HepG2 (cell line): Measurements from ENCODE around the gene RFTN1. TPM values are rescaled to one million over a fixed set of nuclear protein-coding genes. Genes with fewer than 3 reads are reported as not detected.

Experiments
- ATAC-seq: fragments of 200-7000 bp; cut with Tn5 transposase; 3 replicates; pipeline ENCODE4 v1.9.1; 2020; ENCODE audit warnings: mild to moderate bottlenecking, moderate library complexity
- BruUV-seq: library from RNA; stranded (reverse); fragments of 400-500 nt; replicated peaks from 2 replicates; lab custom pipeline; 2021; lab: Mats Ljungman, UMichigan
- CTCF ChIA-PET: fragments of 300-600 bp; formaldehyde crosslinking; extraction: SDS; loops from one replicate; lab custom pipeline; 2021; ENCODE audit warnings: low total read pairs, inconsistent platforms, low intra/inter-chr PET ratio; lab: Yijun Ruan, JAX
- POLR2A ChIA-PET: fragments of 350-600 bp; sonication (Branson Sonifier 250); formaldehyde crosslinking; loops from one replicate; lab custom pipeline; 2020; ENCODE audit warnings: antibody characterized with exemption, inconsistent platforms; lab: Yijun Ruan, JAX
- DNase-seq: peaks from one replicate; pipeline ENCODE4 v3.0.0-alpha.2; 2015; ENCODE audit warnings: low spot score
- FAIRE-seq: peaks from 3 replicates; lab custom pipeline; 2011; peaks lifted over from hg19 to GRCh38; lab: Jason Lieb, UNC
- H2AFZ ChIP-seq: one replicate; pipeline ENCODE4 v1.6.1; 2011; ENCODE audit warnings: low read length, inconsistent platforms
- H3K27ac ChIP-seq: fragments of 300-600 bp; 3 replicates; pipeline ENCODE4 v1.8.0; 2011; ENCODE audit warnings: mixed run types, mild to moderate bottlenecking, mixed read lengths, low read length, inconsistent platforms; ENCODE audit not compliant: insufficient read depth; ENCODE audit errors: extremely low read length
- H3K27me3 ChIP-seq, 2 experiments: fragments of 200-600 bp in 1 of 2; 2 replicates in 1 of 2; 3 replicates in 1 of 2; pipeline versions ENCODE4 v1.6.0 to v1.8.0; 2011; ENCODE audit warnings: low read length in 2 of 2, mild to moderate bottlenecking in 2 of 2, moderate library complexity in 2 of 2, inconsistent platforms in 1 of 2; ENCODE audit not compliant: insufficient read depth in 2 of 2, control insufficient read depth in 1 of 2
- H3K36me3 ChIP-seq, 2 experiments: fragments of 200-600 bp in 1 of 2; replicated peaks in 1 of 2; 2 replicates in 1 of 2; 3 replicates in 1 of 2; pipeline versions ENCODE4 v1.5.1 to v1.8.0; 2011; ENCODE audit warnings: low read length in 2 of 2, inconsistent platforms in 1 of 2; ENCODE audit not compliant: insufficient read depth in 2 of 2, control insufficient read depth in 1 of 2
- H3K4me1 ChIP-seq: 2 replicates; pipeline ENCODE4 v1.5.1; 2012; ENCODE audit warnings: low read length, inconsistent platforms; ENCODE audit not compliant: insufficient read depth
- H3K4me2 ChIP-seq: 2 replicates; pipeline ENCODE4 v1.6.0; 2011; ENCODE audit warnings: low read depth, low read length, inconsistent platforms
- H3K4me3 ChIP-seq, 3 experiments: fragments of 200-600 bp in 1 of 3; sonication (generic), shearing (Covaris generic) in 1 of 3; replicated peaks in 1 of 3; 2 replicates each; pipeline ENCODE4 v1.5.1; 2011 to 2016; ENCODE audit warnings: low read length in 3 of 3, inconsistent platforms in 2 of 3, low read depth in 2 of 3, mild to moderate bottlenecking in 2 of 3, control low read depth in 1 of 3, mixed read lengths in 1 of 3; ENCODE audit not compliant: insufficient read depth in 1 of 3
- H3K79me2 ChIP-seq: one replicate; pipeline ENCODE4 v1.6.1; 2011; ENCODE audit warnings: low read length, inconsistent platforms; ENCODE audit not compliant: insufficient read depth
- H3K9ac ChIP-seq: 2 replicates; pipeline ENCODE4 v1.6.0; 2011; ENCODE audit warnings: mild to moderate bottlenecking, low read depth, low read length, inconsistent platforms; ENCODE audit not compliant: insufficient read depth
- H3K9me3 ChIP-seq: 2 replicates; pipeline ENCODE4 v1.5.1; 2012; ENCODE audit warnings: mild to moderate bottlenecking, low read length
- H4K20me1 ChIP-seq: 2 replicates; pipeline ENCODE4 v1.6.0; 2011; ENCODE audit warnings: inconsistent platforms, mild to moderate bottlenecking, low read length, moderate library complexity; ENCODE audit not compliant: insufficient read depth
- JUNB ChIP-seq: sonication (generic); formaldehyde crosslinking; IDR thresholded peaks from 2 replicates; pipeline ENCODE4 v1.8.0; 2022; ENCODE audit warnings: missing genetic modification reagents, mild to moderate bottlenecking, borderline replicate concordance
- PRPF4 ChIP-seq: fragments of 200-400 bp; formaldehyde crosslinking; IDR thresholded peaks from 2 replicates; pipeline ENCODE4 v1.6.1; 2016; ENCODE audit warnings: low read length, low read depth; ENCODE audit not compliant: poor library complexity, severe bottlenecking
- RELA ChIP-seq: sonication (generic); formaldehyde crosslinking; IDR thresholded peaks from 2 replicates; pipeline ENCODE4 v1.4.0; 2020; ENCODE audit warnings: missing genetic modification reagents
- ZKSCAN1 ChIP-seq: fragments of 150-350 bp; IDR thresholded peaks from 2 replicates; pipeline ENCODE4 v1.6.1; 2014; ENCODE audit warnings: low read length
- ZNF549 ChIP-seq: sonication (generic); formaldehyde crosslinking; IDR thresholded peaks from 2 replicates; pipeline ENCODE4 v1.5.0; 2020; ENCODE audit warnings: missing genetic modification reagents
- ZNF564 ChIP-seq: sonication (generic); formaldehyde crosslinking; IDR thresholded peaks from 2 replicates; pipeline ENCODE4 v1.8.1; 2023; ENCODE audit warnings: mild to moderate bottlenecking, missing genetic modification reagents
- ZNF678 ChIP-seq: sonication (generic); formaldehyde crosslinking; IDR thresholded peaks from 2 replicates; pipeline ENCODE4 v1.4.0; 2020; ENCODE audit warnings: mild to moderate bottlenecking, missing genetic modification reagents
- WGBS: methylation state at CpG from one replicate; pipeline ENCODE4 v1.1.6; 2017; ENCODE audit warnings: low lambda C conversion rate; 5-methylcytosine and 5-hydroxymethylcytosine counted together
- in situ Hi-C: cut with HindIII; loops from 2 replicates; pipeline ENCODE4 v1.10.0; 2017; ENCODE audit warnings: low pct_unique_long_range_greater_than_20kb; ENCODE audit not compliant: extremely low pct_ligation_motif_present
- intact Hi-C: fragments of 100-400 bp; cut with micrococcal nuclease; formaldehyde crosslinking; loops from one replicate; pipeline ENCODE4 v1.10.0; 2022; ENCODE audit not compliant: unreplicated experiment
- polyA plus RNA-seq, 8 experiments: library from polyadenylated mRNA; depleted of rRNA in 3 of 8; stranded (reverse) in 7 of 8; unstranded in 1 of 8; fragments of >200 nt; fragmentation: Illumina TruSeq in 4 of 8; extraction: Trizol in 4 of 8; gene quantifications; 2 replicates each; pipeline versions ENCODE4 v1.2.1 to v1.2.3, GENCODE V29; 2011 to 2016; ENCODE audit warnings: low read depth in 4 of 8, missing spikeins in 1 of 8, mixed read lengths in 1 of 8; ENCODE audit not compliant: insufficient read depth in 1 of 8
- total RNA-seq, 5 experiments: library from RNA; depleted of rRNA; stranded (reverse); fragments of >200 nt; fragmentation: Illumina TruSeq; extraction: Trizol; gene quantifications; 2 replicates each; pipeline ENCODE4 v1.2.3, GENCODE V29; 2016; ENCODE audit warnings: low read depth in 1 of 5
- TF ChIP-seq, protein P1 (sequence below): sonication (generic); formaldehyde crosslinking; IDR thresholded peaks from 2 replicates; pipeline ENCODE4 v1.8.1; 2023; ENCODE audit warnings: mild to moderate bottlenecking, moderate library complexity, missing genetic modification reagents
- TF ChIP-seq, protein P2 (sequence below): sonication (generic); formaldehyde crosslinking; IDR thresholded peaks from 2 replicates; pipeline ENCODE4 v1.8.1; 2023; ENCODE audit warnings: mild to moderate bottlenecking, missing genetic modification reagents
- TF ChIP-seq, protein P3 (sequence below): sonication (generic); formaldehyde crosslinking; IDR thresholded peaks from 2 replicates; pipeline ENCODE4 v1.4.0; 2020; ENCODE audit warnings: low read depth, mild to moderate bottlenecking, missing genetic modification reagents

RFTN1 gene
- total and polyA plus RNA-seq, 2 of the 13 experiments (the other 11 are each of a cell fraction or from before 2014, with no cell fraction given): not detected

DNA sequence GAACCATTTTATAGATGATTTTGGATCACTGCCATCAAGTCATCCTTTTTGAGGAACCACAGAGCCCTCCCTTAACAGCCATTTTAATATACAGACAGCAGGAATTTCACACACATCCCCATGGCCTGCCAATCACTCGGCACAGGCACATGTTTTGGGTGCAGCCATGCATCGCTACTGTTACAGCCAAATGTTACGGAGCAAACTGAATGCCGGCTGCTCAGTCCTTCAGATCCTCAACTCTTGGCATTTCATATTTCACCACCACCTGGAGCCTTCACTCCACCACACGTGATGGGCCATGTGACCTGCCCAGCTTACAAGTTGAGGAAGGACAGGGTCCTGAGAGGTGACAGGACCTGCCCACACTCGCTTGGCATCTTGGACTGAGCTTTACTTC, 157.7 kb downstream of the RFTN1 start:
- no TSS peak for BruUV-seq
- H4K20me1 ChIP-seq: no peaks in the 10 kb centered on the region
- H3K9me3 ChIP-seq: no peaks in the 10 kb centered on the region
- no peak overlapping the region for H2AFZ ChIP-seq
- H3K36me3 ChIP-seq: no peaks in the 10 kb centered on the region
- CTCF ChIA-PET: no interaction called here
- DNase-seq: no peak
- TF ChIP-seq RELA (no peak), ZNF564 (CRISPR knock-in tag) (no peak), PRPF4 (no peak)
- TF ChIP-seq, protein P1, sequence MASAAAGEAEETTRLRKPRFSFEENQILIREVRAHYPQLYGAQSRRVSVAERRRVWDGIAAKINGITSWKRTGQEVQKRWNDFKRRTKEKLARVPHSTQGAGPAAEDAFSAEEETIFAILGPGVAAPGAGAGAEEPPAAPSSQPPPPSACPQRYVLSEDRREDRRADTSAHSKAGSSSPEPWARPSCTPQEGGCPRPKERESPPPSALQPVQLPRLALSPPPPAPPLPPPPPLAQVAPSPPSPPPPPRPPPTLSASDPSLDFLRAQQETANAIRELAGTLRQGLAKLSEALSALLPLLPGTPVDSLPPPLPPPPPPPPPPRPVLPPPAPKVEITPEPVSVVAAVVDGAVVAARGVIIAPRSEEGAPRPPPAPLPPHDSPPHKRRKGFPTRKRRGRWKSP (CRISPR knock-in tag): no peak
- TF ChIP-seq, protein P2, sequence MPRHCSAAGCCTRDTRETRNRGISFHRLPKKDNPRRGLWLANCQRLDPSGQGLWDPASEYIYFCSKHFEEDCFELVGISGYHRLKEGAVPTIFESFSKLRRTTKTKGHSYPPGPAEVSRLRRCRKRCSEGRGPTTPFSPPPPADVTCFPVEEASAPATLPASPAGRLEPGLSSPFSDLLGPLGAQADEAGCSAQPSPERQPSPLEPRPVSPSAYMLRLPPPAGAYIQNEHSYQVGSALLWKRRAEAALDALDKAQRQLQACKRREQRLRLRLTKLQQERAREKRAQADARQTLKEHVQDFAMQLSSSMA: no peak
- intact Hi-C loops: no loop called here
- H3K4me2 ChIP-seq: no peak overlapping the region
- H3K79me2 ChIP-seq: no peaks in the 10 kb centered on the region
- FAIRE-seq: no peak
- H3K4me3 ChIP-seq: no peak overlapping the region
- H3K27ac ChIP-seq: no peak overlapping the region
- H3K9ac ChIP-seq: no peak overlapping the region
- no peak for ATAC-seq
- H3K4me1 ChIP-seq: no peaks in the 10 kb centered on the region
- no peaks in the 10 kb centered on the region for H3K27me3 ChIP-seq
- WGBS: 100% methylated on average over 6 of the region's 6 CpGs
- in situ Hi-C loops: no loop called here
- POLR2A ChIA-PET: no interaction called here

DNA sequence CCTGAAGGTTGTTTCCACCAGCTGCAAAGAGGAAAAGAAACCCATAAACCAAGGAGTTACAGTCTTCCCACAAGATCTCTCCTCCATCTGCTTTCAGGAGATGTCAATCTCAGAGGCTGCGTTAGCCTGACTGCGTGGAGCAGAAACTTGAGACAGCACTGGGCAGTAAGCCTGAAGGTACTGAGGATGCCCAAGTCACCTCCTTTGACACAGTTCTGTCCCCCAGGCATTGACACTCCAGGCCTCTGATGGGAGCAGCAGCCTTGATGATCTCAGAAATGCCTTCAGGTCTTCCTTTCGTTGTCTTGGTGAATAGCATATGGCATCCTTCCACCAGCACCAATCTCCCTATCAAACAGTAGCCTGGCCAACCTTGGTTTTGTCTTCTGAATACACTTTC, 159.2 kb downstream of the RFTN1 start:
- TF ChIP-seq ZKSCAN1 (no peak), ZNF549 (no peak), ZNF678 (CRISPR knock-in tag) (no peak), JUNB (no peak)
- TF ChIP-seq, protein P3, sequence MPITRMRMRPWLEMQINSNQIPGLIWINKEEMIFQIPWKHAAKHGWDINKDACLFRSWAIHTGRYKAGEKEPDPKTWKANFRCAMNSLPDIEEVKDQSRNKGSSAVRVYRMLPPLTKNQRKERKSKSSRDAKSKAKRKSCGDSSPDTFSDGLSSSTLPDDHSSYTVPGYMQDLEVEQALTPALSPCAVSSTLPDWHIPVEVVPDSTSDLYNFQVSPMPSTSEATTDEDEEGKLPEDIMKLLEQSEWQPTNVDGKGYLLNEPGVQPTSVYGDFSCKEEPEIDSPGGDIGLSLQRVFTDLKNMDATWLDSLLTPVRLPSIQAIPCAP: no peak
- TF ChIP-seq, all 625 proteins: peak for 0
- DNase-seq (no peak), ATAC-seq (no peak), FAIRE-seq (no peak)
- in situ Hi-C loops: no loop called here
- Histone ChIP-seq H4K20me1 (no peaks in the 10 kb centered on the region), H3K79me2 (no peaks in the 10 kb centered on the region), H3K27me3 (no peaks in the 10 kb centered on the region), H3K4me2 (no peak overlapping the region), H2AFZ (no peak overlapping the region), H3K9me3 (no peaks in the 10 kb centered on the region), H3K4me1 (no peaks in the 10 kb centered on the region), H3K9ac (no peak overlapping the region), H3K36me3 (no peaks in the 10 kb centered on the region; a peak in 2 of 5 replicates), H3K27ac (no peak overlapping the region), H3K4me3 (no peak overlapping the region)
- 100% methylated on average over 3 of the region's 3 CpGs for WGBS
- ChIA-PET CTCF (no interaction called here), POLR2A (no interaction called here)
- intact Hi-C loops: no loop called here
- BruUV-seq: no TSS peak
